ENCODE measurements around the gene ACTG1.

DNA sequence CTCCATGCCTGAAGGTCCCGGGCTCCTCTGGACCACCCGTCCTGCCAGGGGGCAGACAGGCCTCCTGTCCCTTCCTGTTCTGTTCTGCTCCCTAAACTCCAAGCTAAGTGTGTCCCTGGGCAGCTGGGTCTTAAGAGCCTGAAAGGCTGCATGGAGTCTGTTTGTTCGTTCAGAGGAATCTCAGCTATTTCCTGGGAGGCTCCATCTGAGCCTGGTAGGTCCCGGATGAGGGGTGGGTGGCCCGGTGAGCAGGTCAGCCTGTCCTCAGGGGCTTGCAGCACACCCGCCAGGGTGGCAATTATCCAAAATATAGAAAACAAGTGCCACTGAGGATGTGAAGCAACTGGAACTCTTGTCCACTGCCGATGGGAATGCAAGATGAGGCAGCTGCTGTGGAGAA lies 12.6 kb downstream of the ACTG1 start:
- TF ChIP-seq, protein P1, sequence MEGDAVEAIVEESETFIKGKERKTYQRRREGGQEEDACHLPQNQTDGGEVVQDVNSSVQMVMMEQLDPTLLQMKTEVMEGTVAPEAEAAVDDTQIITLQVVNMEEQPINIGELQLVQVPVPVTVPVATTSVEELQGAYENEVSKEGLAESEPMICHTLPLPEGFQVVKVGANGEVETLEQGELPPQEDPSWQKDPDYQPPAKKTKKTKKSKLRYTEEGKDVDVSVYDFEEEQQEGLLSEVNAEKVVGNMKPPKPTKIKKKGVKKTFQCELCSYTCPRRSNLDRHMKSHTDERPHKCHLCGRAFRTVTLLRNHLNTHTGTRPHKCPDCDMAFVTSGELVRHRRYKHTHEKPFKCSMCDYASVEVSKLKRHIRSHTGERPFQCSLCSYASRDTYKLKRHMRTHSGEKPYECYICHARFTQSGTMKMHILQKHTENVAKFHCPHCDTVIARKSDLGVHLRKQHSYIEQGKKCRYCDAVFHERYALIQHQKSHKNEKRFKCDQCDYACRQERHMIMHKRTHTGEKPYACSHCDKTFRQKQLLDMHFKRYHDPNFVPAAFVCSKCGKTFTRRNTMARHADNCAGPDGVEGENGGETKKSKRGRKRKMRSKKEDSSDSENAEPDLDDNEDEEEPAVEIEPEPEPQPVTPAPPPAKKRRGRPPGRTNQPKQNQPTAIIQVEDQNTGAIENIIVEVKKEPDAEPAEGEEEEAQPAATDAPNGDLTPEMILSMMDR (IDR thresholded peaks at IDR 0.05) = no peak
- TF ChIP-seq POLR2A (IDR thresholded peaks at IDR 0.05) = no peak
